HG02970 (cell line): Measurements from ENCODE around the gene RBMS3.

Experiments
- ATAC-seq: cut with Tn5 transposase; IDR thresholded peaks from one replicate; pipeline ENCODE4 v1.9.1; 2021; ENCODE audit warnings: mild to moderate bottlenecking, moderate library complexity, moderate number of reproducible peaks; ENCODE audit not compliant: unreplicated experiment, low FRiP score

RBMS3 gene

DNA sequence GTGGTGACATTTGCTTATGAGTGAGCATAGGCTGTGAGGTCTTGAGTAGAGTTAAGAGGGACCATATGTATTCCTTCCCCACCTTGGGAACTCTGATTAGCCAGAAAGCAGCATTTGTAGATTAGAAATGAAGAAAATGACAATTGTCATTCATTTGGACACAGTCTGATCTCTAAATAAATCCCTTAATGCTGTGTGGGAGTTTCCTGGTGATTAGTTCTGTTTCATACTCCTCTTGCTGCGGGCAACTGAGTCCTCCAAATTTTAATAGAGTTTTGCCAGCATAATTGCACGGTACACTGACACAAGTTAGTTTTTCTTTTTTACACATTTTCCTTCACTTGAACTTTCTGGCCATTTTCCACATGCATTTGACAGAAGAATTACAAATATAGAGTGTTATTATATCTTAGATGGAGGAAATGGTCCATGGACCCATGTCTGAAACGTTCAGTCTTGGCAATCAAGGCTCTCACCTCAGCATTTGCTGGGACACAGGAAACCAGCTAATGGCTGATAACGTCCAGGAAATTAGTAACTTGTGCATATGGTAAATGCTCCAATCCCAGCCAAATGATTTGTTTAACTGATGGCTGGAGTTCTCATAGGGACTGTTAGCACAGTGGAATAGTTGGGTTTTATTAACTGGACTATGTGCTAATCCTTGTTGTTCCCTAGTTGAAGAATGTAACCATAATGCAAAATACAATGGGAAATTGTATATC lies 321.2 kb downstream of the RBMS3 start:
- no peak for ATAC-seq

DNA sequence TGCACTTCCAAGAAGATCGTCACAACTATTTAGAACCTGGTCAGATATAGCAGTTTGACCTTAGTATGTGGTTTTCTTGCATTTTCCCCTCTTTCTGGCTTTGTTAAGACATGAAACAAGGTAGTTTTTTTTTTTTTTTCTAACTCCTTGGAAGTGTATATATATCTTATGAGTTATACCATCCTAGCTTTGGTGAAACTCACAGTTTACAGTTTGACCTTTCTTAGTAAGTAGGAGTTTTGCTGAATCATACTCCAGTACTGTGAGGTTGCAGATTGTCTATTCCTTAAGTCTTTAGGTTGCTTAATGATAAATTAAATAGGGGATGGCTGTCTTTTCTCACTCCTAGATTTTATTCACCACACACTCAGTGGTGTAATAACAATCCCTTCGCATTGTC lies 325.0 kb downstream of the RBMS3 start:
- ATAC-seq = no peak

DNA sequence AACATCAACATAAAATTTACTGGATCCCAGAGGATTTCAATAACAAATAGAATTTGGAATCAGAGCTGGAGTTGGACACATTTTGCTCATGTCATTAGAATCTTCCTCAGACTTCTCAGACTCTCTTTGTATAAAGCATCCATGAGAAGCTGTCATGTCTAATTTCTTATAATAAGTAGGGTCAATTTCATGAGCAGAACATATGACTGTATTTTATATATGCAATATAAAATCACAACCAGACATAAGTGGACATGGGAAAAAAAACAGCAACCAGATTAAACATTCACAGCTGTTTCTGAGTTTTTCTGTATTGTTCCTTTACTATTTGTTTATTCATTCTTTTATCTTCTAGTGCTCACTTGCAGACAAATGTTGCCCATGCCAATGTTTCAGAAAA lies 325.5 kb downstream of the RBMS3 start:
- no peak for ATAC-seq

GRCh38 chr3:29608414-29609327 lies 327.8 kb downstream of the RBMS3 start:
- ATAC-seq = no peak

DNA sequence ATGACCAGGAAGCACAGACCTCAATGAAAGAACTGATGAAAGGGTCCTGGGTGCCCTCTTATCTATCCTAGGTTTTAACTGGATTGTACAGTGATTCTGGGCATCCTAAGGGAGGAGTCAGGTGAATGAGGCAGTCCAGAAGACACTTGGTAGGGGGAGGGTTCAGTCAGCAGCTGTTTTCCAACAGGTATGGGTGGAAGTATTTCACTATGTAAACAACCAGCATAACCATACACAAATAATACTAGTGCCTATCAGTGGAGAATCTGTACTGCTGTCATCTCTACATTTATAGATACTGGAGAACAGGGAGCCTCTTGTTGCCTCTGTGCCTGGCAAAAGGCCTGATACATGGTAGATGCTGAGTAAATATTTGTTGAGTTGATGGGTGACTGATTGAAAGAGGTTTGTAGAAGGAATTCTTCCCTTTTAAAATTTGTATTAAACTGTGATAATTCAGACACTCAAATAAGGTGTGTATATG lies 328.5 kb downstream of the RBMS3 start:
- no peak for ATAC-seq

GRCh38 chr3:29610781-29611180 lies 329.9 kb downstream of the RBMS3 start:
- ATAC-seq = no peak

GRCh38 chr3:29611252-29611651 lies 330.4 kb downstream of the RBMS3 start:
- no peak for ATAC-seq

GRCh38 chr3:29612536-29612935 lies 331.7 kb downstream of the RBMS3 start:
- no peak for ATAC-seq

DNA sequence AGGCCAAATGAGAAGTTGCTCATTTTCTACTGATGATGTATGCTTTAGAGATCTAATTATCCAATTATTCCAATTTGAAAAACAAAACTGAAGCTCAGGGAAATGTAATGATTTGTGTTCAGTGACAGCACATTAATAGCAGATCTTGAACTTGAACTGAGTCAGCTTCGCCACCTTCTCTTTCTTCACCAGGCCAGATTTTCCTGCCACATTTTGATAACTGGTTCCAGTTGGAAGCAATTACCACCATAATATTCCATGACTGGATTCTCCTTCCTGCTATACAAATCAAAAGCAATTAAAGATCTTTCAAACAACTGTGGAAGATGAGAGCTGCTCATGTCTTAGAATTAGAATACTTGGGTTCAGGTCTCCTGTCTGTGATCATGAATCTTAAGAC lies 334.1 kb downstream of the RBMS3 start:
- ATAC-seq = no peak

DNA sequence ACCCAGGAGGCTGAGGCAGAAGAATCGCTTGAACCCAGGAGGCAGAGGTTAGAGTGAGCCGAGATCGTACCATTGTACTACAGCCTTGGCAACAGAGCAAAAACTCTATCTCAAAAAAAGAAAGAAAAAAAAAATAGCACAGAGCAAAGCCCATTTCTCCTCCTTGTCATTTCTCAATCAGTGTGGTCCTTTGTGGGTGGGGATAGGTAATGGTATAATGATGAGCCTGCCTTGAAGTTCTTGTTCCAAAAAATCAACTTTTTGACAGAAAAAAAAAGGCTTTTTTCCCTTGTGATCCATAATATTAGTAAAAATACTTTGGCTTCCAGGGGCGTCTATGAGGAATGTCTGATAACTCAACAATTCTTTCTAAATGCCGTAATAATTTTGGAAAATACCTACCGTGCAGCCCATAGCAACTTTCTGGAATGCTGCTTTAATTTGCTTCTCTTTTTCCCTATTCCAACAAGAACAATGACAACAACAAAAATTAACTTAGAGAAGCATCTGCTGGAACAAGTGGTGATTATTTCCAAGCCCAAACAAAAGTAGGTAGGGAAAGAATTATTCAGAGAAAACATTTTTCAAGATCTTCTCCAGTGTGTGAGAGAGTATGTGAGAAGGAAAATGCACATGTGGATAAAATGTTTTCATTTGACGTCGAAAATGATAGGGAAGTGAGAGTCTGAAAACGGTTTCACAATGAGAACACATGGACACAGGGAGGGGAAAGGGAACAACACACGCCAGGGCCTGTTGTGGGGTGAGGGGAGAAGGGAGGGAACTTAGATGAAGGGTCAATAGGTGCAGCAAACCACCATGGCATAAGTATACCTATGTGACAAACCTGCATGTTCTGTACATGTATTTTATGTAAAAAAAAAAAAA lies 337.8 kb downstream of the RBMS3 start:
- no peak for ATAC-seq

- ATAC-seq = no peak
These were observed 338.8 kb downstream of the RBMS3 start for GRCh38 chr3:29619676-29620075.

- ATAC-seq = no peak
These were observed 346.6 kb downstream of the RBMS3 start for GRCh38 chr3:29627136-29628117.

- no peak for ATAC-seq
These were observed 347.9 kb downstream of the RBMS3 start for GRCh38 chr3:29628795-29629194.

DNA sequence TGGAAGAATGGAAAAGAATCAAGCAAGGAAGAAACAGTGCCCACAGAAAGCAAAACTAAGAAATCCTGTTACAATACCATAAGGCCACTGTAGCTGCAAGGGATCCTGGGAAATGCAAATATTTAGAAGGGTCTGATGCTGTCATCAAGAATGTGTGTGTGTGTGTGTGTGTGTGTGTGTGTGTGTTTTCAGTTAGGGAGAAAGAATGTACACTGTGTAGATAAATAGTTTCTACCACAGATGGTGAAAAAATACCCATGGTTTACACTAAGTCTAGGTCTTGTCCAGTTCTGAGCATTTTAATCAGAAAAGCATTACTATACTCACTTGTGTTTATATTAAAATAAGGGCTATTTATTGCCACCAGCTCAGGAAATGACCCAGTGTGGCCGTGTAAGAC lies 355.0 kb downstream of the RBMS3 start:
- ATAC-seq = no peak

- no peak for ATAC-seq
These were observed 356.2 kb downstream of the RBMS3 start for GRCh38 chr3:29637068-29637467.

GRCh38 chr3:29639578-29640290 lies 358.9 kb downstream of the RBMS3 start:
- ATAC-seq = no peak

DNA sequence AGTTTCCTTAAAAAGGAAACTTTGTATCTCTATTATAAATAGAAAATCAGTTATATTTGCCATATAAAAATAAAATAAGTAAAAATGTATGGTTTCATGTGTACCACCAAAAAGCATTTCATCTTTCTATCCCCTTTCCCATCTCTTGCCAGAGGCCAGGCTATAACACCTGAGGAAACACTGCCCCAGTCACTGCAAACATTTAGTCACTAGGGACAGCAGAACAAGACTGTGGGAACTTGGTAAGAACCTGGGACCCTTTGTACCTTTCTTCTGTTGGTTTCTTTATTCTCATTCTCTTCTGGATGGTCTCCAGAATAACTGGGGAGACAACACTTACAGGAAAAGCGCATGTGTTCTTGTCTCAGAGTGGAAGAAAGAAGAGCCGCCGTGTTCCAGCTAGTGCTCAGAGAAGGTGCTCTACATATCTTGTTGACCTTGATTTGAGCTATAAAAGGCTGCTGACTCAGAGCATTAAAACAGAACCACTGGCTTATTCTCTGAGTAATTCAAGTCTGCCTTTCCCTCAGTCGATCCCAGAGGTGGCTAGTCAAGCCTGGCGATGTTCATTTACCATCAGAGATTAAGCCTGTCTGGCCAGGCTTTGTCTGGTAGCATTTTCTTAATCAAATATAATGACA lies 361.6 kb downstream of the RBMS3 start:
- no peak for ATAC-seq

DNA sequence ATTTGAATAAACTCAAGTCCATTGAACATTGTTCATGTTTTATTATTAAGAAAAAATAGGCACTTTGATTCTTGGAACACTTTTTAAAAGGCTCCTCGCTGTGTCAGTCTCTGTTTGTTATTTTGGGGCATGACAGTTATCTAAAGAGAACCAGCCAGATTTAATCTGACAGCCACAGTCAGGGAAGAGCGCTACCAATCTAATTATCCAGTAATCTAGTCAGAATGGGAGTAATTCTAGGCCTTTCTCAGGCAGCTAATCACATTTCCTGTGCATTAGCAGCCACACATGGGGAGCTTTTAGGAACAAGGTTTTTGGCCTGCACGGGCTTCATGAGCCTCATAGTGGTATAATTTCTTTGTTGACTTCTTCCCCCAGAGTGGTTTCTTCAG lies 362.2 kb downstream of the RBMS3 start:
- ATAC-seq = no peak
